NB4 (cell line): Measurements from ENCODE around the gene SH3PXD2B.

Experiments
- POLR2A ChIP-seq: IDR thresholded peaks from 2 replicates; pipeline ENCODE4 v1.6.1; 2011; ENCODE audit warnings: mild to moderate bottlenecking; ENCODE audit not compliant: insufficient read length; ENCODE audit errors: extremely low read depth
- TF ChIP-seq, protein P1 (sequence below): IDR thresholded peaks from one replicate; pipeline ENCODE4 v1.5.1; 2012; ENCODE audit warnings: low read depth, low read length
- TF ChIP-seq, protein P2 (sequence below): IDR thresholded peaks from 2 replicates; pipeline ENCODE4 v1.6.1; 2011; ENCODE audit warnings: low read depth, low read length

DNA sequence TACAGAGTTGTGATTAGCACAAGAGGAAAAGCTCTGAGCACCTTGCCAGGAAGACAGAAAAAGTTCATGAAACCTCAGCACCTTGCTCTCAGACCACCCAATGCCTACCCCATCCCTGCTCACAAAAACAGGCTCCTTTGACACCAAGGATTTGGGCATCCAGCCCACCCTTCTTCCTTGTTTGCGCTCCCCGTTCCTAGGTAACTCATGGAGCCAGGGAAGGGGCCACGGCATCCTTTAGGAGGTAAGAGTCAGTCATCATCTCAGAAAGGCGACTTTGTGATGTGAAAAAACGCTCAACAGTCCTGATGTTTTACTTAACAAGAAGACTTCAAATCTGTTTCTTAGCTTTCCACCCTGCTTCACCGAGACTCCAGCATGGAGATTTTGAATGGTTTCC lies 29.5 kb downstream of the SH3PXD2B start:
- TF ChIP-seq POLR2A, result no peak
- TF ChIP-seq, protein P1, sequence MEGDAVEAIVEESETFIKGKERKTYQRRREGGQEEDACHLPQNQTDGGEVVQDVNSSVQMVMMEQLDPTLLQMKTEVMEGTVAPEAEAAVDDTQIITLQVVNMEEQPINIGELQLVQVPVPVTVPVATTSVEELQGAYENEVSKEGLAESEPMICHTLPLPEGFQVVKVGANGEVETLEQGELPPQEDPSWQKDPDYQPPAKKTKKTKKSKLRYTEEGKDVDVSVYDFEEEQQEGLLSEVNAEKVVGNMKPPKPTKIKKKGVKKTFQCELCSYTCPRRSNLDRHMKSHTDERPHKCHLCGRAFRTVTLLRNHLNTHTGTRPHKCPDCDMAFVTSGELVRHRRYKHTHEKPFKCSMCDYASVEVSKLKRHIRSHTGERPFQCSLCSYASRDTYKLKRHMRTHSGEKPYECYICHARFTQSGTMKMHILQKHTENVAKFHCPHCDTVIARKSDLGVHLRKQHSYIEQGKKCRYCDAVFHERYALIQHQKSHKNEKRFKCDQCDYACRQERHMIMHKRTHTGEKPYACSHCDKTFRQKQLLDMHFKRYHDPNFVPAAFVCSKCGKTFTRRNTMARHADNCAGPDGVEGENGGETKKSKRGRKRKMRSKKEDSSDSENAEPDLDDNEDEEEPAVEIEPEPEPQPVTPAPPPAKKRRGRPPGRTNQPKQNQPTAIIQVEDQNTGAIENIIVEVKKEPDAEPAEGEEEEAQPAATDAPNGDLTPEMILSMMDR, result no peak
- TF ChIP-seq, protein P2, sequence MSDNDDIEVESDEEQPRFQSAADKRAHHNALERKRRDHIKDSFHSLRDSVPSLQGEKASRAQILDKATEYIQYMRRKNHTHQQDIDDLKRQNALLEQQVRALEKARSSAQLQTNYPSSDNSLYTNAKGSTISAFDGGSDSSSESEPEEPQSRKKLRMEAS, result no peak
